ENCODE data around the gene UBAP1L.

DNA sequence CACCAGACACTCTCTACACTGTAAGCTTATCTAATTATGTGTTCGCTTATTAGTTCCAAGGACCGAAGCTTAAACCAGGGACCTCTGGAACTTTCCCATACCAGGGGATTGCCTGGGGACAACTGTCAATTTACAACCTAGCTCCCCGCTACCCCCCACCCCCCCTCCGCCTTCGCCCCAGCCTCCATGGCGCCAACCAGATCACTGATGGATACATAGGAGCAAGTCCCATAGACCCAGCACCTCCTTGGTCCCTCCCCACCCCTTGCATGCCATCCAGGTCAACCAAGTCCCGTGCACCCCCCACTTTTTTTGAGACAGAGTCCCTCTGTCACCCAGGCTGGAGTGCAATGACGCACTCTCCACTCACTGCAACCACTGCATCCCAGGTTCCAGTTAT lies 19.5 kb upstream of the UBAP1L start:
- TF ChIP-seq, protein P1, sequence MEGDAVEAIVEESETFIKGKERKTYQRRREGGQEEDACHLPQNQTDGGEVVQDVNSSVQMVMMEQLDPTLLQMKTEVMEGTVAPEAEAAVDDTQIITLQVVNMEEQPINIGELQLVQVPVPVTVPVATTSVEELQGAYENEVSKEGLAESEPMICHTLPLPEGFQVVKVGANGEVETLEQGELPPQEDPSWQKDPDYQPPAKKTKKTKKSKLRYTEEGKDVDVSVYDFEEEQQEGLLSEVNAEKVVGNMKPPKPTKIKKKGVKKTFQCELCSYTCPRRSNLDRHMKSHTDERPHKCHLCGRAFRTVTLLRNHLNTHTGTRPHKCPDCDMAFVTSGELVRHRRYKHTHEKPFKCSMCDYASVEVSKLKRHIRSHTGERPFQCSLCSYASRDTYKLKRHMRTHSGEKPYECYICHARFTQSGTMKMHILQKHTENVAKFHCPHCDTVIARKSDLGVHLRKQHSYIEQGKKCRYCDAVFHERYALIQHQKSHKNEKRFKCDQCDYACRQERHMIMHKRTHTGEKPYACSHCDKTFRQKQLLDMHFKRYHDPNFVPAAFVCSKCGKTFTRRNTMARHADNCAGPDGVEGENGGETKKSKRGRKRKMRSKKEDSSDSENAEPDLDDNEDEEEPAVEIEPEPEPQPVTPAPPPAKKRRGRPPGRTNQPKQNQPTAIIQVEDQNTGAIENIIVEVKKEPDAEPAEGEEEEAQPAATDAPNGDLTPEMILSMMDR (conservative IDR thresholded peaks at IDR 0.05; ENCODE audit: low read depth, low read length) = no peak
- TF ChIP-seq RCOR1 (IDR thresholded peaks at IDR 0.05; ENCODE audit: insufficient replicate concordance, low read length) (no peak), RAD21 (IDR thresholded peaks at IDR 0.05; ENCODE audit: low read length) (no peak), POLR2A (IDR thresholded peaks at IDR 0.05; ENCODE audit: low read depth, low read length) (no peak), MXI1 (IDR thresholded peaks at IDR 0.05; ENCODE audit: borderline replicate concordance, low read depth, low read length) (no peak), RFX5 (IDR thresholded peaks at IDR 0.05; ENCODE audit: low read depth, low read length) (no peak), SMC3 (IDR thresholded peaks at IDR 0.05; ENCODE audit: low read depth, low read length) (no peak), FOS (IDR thresholded peaks at IDR 0.05; ENCODE audit: low read depth, low read length) (no peak), MAFK (IDR thresholded peaks at IDR 0.05; ENCODE audit: low read depth, low read length) (no peak), MAZ (IDR thresholded peaks at IDR 0.05; ENCODE audit: borderline replicate concordance, low read depth, low read length) (no peak), BHLHE40 (IDR thresholded peaks at IDR 0.05; ENCODE audit: low read depth, low read length) (no peak)
- TF ChIP-seq, protein P2, sequence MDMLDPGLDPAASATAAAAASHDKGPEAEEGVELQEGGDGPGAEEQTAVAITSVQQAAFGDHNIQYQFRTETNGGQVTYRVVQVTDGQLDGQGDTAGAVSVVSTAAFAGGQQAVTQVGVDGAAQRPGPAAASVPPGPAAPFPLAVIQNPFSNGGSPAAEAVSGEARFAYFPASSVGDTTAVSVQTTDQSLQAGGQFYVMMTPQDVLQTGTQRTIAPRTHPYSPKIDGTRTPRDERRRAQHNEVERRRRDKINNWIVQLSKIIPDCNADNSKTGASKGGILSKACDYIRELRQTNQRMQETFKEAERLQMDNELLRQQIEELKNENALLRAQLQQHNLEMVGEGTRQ (IDR thresholded peaks at IDR 0.05; ENCODE audit: low read depth, low read length) = no peak
